Smooth muscle cell of the umbilical artery (primary cell): ENCODE results near the gene TMEM25. TPM values are rescaled to one million over a fixed set of nuclear protein-coding genes. Genes with fewer than 3 reads are reported as not detected.

Experiments
- total RNA-seq: library from RNA; depleted of rRNA; stranded (reverse); fragments of >200 nt; gene quantifications from 2 replicates; pipeline ENCODE4 v1.2.3, GENCODE V29; 2014

TMEM25 gene
- 23.2 and 40.3 TPM in 2 replicates for total RNA-seq

DNA sequence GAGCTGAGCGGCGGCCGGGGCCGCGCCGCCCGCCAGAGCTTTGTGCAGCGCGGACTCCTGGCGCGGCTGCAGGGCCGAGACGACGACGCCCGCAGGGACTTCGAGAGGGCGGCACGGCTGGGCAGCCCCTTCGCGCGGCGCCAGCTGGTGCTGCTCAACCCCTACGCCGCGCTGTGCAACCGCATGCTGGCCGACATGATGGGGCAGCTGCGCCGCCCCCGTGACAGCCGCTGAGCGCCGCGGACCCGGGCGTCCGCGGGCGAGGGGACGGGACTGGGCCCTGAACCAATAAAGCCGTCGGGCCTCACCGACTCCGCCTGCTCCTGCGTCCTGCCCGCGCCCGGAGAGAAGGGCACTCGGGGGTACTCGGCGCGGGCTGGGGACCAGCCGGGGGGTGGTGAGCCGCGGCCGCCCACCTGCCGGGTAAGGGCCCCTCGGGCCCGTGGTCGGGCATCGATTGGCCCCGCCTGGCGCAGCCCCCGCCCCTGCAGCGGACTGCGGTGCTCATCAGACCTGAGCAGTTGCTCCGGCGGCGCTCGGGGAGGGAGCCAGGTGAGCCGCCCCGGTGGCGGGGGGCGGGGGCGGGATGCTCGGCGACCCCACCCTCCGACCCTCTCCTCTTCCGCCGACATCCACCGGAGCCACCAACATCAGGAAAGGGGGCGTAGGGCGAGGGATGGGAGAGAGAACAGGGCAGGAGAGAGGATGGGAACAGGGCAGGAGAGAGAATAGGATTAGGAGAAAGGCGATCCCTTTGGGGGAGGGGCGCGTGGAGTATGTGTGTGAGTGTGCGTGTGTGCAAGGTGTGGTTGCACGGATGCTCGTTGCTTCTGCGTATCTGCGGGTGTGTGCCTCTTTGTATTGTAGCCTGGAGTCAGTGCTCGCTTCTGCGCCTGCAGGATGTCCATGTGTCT, at the start of gene TMEM25:
Gene TMEM25, plus strand, starts transcription at position 510 of the 914 bp plus-strand sequence. CDS start 610 bp downstream, outside the sequence.

DNA sequence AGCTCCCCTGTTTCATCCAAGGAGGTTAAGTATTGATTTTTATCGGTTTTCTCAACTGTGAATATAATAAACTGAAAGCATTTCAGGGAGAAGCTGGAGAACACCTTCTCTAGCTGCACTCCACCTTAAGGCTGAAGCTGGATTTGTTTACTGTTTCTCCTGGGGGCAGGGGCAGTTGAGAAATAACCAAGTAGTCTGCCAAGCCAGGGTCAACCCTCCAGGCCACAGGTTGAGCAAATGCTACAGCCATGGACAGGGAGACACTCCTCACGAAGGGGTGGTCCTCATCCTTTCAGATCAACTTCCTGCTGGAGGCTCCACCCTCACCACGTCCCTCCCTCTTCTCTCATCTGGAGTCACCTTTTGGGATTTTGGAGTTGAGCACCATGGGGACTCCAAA, 3.9 kb upstream of the TMEM25 start, which contains the start of gene TTC36:
Gene TTC36, plus strand, starts transcription at position 366 of the 400 bp plus-strand sequence. Its CDS starts 21 bp downstream, at position 387.

DNA sequence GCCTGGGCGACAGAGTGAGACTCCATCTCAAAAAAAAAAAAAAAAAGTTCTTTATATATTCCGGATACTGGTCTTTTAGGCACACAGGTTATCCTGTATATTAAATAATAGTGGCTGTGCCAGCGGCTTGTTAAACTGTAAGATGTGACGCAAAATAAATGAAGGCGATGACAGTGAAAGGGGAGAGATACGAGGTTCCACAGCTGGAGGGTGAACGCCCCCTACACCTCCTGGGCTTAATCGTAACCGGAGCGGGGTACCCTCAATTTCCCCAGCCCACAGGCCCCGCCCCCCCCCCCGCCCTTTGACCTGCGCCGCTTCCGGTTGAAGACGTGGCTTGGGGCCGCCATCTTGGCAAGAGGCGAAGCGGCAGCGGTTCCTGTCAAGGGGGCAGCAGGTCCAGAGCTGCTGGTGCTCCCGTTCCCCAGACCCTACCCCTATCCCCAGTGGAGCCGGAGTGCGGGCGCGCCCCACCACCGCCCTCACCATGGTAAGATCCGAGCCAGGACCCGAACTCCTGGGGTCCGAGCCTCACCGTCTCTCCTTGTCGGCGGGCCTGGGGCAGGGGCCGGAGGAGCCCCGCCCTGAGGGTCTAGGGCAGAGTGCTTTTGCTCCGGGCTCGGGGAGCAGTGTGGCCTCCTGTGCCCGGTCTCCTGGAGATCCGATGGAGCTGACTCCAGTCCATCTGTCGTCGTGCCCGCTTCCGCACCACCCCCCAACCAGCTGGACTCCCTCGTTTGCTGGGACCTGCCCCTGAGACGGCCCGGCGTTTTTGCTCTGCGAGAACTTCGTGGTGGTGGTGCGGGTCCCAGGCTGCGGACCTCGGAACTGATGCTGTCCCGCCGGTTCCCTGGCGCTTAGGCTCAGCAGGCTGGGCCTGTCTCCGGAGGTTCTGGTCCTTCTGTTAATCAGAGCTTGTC, 41.3 kb downstream of the TMEM25 start, which contains the start of gene ARCN1:
Gene ARCN1, plus strand, starts transcription at position 349 of the 920 bp plus-strand sequence. Its CDS starts 139 bp downstream, at position 488.

Other genes starting within 250 kb of the TMEM25 start
- not detected in 2 replicates for gene CD3E, start 226.5 kb upstream of the TMEM25 start, total RNA-seq
- not detected in 2 replicates for gene CD3D, start 188.5 kb upstream of the TMEM25 start, total RNA-seq
- not detected in 2 replicates for gene CD3G, start 186.8 kb upstream of the TMEM25 start, total RNA-seq
- 37.4 and 42.0 TPM in 2 replicates for gene UBE4A, start 171.6 kb upstream of the TMEM25 start, total RNA-seq
- 24.6 and 34.7 TPM in 2 replicates for gene ATP5MG, start 129.6 kb upstream of the TMEM25 start, total RNA-seq
- 27.3 and 55.5 TPM in 2 replicates for gene KMT2A, start 94.7 kb upstream of the TMEM25 start, total RNA-seq
- gene TTC36, start 3.7 kb upstream of the TMEM25 start, total RNA-seq = 0.59 and 1.2 TPM in 2 replicates
- gene IFT46, start 34.7 kb downstream of the TMEM25 start, total RNA-seq = 18.2 and 24.3 TPM in 2 replicates
- 201 and 317 TPM in 2 replicates for gene ARCN1, start 41.2 kb downstream of the TMEM25 start, total RNA-seq
- 96.2 and 140 TPM in 2 replicates for gene PHLDB1, start 76.4 kb downstream of the TMEM25 start, total RNA-seq
- gene TREH, start 148.5 kb downstream of the TMEM25 start, total RNA-seq = not detected in 2 replicates